Fibroblast of skin of abdomen (primary cell): ENCODE measurements around the gene SMAD6.
"Not testable (repeated sequence)": the region's sequence is repeated elsewhere in the genome, so short reads cannot be mapped to it uniquely, and the experiment has no call there.

Experiments used
- DNase-seq: peaks from one replicate; pipeline ENCODE4 v3.0.0-alpha.2; 2013

SMAD6 gene

GRCh38 chr15:66677336-66677735 is 24.7 kb upstream of the SMAD6 start:
- DNase-seq, result no peak

- DNase-seq, result no peak
These were observed 22.9 kb upstream of the SMAD6 start for GRCh38 chr15:66679061-66679656.

- DNase-seq, result no peak
These were observed 22.4 kb upstream of the SMAD6 start for GRCh38 chr15:66679657-66680108.

GRCh38 chr15:66680502-66680901 is 21.5 kb upstream of the SMAD6 start:
- no peak for DNase-seq

GRCh38 chr15:66681395-66681794 is 20.6 kb upstream of the SMAD6 start:
- DNase-seq, result no peak

GRCh38 chr15:66682246-66682645 is 19.8 kb upstream of the SMAD6 start:
- no peak for DNase-seq

- peak; percentile 40 for DNase-seq
These were observed 19.2 kb upstream of the SMAD6 start for GRCh38 chr15:66682865-66683264.

GRCh38 chr15:66684136-66684681 is 17.8 kb upstream of the SMAD6 start:
- no peak for DNase-seq

GRCh38 chr15:66685638-66686150 is 16.3 kb upstream of the SMAD6 start:
- DNase-seq, result no peak

GRCh38 chr15:66690912-66691311 is 11.1 kb upstream of the SMAD6 start:
- not testable (repeated sequence) for DNase-seq

- no peak for DNase-seq
These were observed 10.3 kb upstream of the SMAD6 start for GRCh38 chr15:66691727-66692126.

- no peak for DNase-seq
These were observed 9.6 kb upstream of the SMAD6 start for GRCh38 chr15:66692391-66692790.

GRCh38 chr15:66692808-66693596 is 9.0 kb upstream of the SMAD6 start:
- DNase-seq, result no peak

GRCh38 chr15:66696770-66697169 is 5.3 kb upstream of the SMAD6 start:
- DNase-seq, result no peak

- peak; percentile 67 for DNase-seq
These were observed 3.6 kb upstream of the SMAD6 start for GRCh38 chr15:66698318-66698961.

- DNase-seq, result no peak
These were observed 3.1 kb upstream of the SMAD6 start for GRCh38 chr15:66698971-66699370.

- DNase-seq, result no peak
These were observed 1.6 kb upstream of the SMAD6 start for GRCh38 chr15:66700412-66700801.

GRCh38 chr15:66700802-66701421 is 1.1 kb upstream of the SMAD6 start:
- peak; percentile 97 for DNase-seq

GRCh38 chr15:66701422-66702034 is 508 bp upstream of the SMAD6 start:
- no peak for DNase-seq

- no peak for DNase-seq
These were observed 927 bp downstream of the SMAD6 start for GRCh38 chr15:66702787-66703539.

GRCh38 chr15:66703540-66703941 is 1.5 kb downstream of the SMAD6 start:
- DNase-seq, result peak; percentile 39
